IPS-15b (cell line): ENCODE measurements around the gene FAM53A.

Source experiments
- H3K27me3 ChIP-seq: one replicate; pipeline ENCODE4 v1.6.1; 2013; ENCODE audit warnings: low read length; ENCODE audit not compliant: control insufficient read depth, insufficient read depth
- H3K36me3 ChIP-seq: one replicate; pipeline ENCODE4 v1.6.1; 2013; ENCODE audit warnings: low read length; ENCODE audit not compliant: control insufficient read depth, insufficient read depth
- H3K4me1 ChIP-seq: one replicate; pipeline ENCODE4 v1.6.1; 2013; ENCODE audit warnings: mild to moderate bottlenecking, low read length; ENCODE audit not compliant: control insufficient read depth, insufficient read depth
- H3K4me3 ChIP-seq: one replicate; pipeline ENCODE4 v1.5.1; 2013; ENCODE audit warnings: low read depth, low read length
- H3K9ac ChIP-seq: one replicate; pipeline ENCODE4 v1.6.1; 2013; ENCODE audit warnings: low read depth, mild to moderate bottlenecking, low read length
- H3K9me3 ChIP-seq: one replicate; pipeline ENCODE4 v1.6.1; 2013; ENCODE audit warnings: mild to moderate bottlenecking, low read length; ENCODE audit not compliant: control insufficient read depth, insufficient read depth

The FAM53A gene, protein sequence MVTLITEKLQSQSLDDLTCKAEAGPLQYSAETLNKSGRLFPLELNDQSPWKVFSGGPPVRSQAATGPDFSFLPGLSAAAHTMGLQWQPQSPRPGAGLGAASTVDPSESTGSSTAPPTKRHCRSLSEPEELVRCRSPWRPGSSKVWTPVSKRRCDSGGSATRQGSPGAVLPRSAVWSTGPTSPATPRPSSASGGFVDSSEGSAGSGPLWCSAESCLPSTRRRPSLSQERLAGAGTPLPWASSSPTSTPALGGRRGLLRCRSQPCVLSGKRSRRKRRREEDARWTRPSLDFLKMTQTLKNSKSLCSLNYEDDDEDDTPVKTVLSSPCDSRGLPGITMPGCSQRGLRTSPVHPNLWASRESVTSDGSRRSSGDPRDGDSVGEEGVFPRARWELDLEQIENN

DNA sequence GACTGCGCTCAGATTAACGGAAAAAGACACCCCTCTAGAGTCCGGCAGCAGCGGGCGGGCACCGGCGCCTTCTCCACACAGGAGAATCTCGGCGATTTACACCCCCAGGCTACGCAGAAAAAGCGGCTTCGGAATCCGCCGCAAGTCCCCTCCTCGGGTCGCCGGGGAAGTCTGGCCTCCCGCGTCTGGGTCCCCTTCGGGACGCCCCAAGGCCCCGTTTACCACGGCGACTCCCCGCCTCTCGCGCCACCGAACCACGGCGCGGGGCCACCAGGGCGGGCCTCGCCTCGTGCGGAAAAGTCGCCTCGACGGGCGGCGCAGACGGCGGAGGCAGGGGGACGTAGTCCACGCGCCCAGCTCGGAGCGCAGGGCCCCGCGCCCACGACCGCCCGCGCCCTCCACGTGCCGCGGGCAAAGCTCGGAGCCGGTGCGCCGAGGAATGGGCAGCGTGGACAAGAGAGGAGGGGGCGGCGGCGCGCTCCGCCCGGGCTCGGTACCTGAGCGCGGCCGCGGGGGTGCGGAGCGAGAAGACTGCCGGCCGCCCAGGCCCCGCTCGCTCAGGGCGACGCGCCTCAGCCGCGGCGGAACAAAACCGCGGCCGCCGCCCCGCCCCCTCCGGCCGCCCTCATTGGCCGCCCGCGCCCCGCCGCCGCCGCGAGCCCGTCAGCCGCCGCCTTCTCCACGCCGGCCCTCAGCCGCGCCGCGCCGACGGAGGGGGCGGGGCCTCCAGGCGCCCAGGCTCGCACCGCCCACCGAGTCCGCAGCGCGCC is at the start of gene FAM53A:
TSS of gene FAM53A (minus strand) at position 578 of the 770 bp plus-strand sequence. CDS start 15,572 bp downstream, outside the sequence.
- H3K9me3 ChIP-seq = no peaks in the 10 kb centered on the region
- H3K9ac ChIP-seq = no peak within 1 kb of the TSS
- H3K27me3 ChIP-seq = peaks cover 14% of the 10 kb centered on the region

DNA sequence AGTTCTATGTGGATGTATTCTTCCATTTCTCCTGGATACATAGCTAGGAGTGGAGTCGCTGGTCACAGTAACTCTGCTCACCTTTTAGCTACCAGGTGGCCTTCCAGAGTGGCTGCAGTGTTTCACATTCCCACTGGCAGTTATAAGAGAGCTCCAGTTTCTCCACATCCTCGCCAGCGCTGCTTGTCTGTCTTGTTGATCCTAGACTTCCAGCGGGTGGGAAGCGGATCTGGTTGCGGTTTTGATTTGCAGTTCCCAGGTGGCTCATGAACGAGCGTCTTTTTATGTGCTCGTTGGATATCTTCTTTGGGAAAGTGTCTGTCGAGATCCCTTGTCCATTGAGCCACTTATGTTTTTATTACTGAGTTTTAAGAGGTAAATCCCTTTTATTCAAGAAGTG is 48.8 kb upstream of the FAM53A start:
- Histone ChIP-seq H3K4me1 (no peaks in the 10 kb centered on the region), H3K36me3 (peaks cover 69% of the 10 kb centered on the region), H3K9ac (no peak overlapping the region), H3K4me3 (no peak overlapping the region), H3K9me3 (peaks cover 2% of the 10 kb centered on the region), H3K27me3 (no peaks in the 10 kb centered on the region)

More for the DNA sequence above, at the start of gene FAM53A:
- H3K36me3 ChIP-seq = no peaks in the 10 kb centered on the region
- no peaks in the 10 kb centered on the region for H3K4me1 ChIP-seq
- peak within 1 kb of the TSS; percentile 53 for H3K4me3 ChIP-seq

DNA sequence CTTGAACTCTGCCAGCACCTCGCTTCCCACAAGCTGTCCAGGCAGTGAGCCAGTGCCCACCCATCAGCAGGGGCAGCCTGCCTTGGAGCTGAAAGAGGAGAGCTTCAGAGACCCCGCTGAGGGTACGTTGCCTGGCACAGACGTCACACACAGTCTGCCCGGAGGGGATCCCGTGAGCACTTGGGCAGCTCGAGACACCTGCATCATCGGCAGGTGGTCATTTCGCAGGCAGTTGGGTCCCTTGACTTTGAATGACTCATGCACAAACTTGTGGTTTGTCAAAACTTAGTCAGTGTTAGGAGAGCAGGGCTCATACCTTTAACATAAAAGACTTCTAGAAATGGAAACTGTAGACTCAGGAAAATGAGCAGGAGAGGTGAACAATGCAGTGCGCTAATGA is 47.1 kb upstream of the FAM53A start:
- H3K4me1 ChIP-seq = no peaks in the 10 kb centered on the region
- no peak overlapping the region for H3K9ac ChIP-seq
- no peak overlapping the region for H3K4me3 ChIP-seq
- H3K9me3 ChIP-seq = no peaks in the 10 kb centered on the region
- no peaks in the 10 kb centered on the region for H3K27me3 ChIP-seq
- peaks cover 68% of the 10 kb centered on the region for H3K36me3 ChIP-seq

DNA sequence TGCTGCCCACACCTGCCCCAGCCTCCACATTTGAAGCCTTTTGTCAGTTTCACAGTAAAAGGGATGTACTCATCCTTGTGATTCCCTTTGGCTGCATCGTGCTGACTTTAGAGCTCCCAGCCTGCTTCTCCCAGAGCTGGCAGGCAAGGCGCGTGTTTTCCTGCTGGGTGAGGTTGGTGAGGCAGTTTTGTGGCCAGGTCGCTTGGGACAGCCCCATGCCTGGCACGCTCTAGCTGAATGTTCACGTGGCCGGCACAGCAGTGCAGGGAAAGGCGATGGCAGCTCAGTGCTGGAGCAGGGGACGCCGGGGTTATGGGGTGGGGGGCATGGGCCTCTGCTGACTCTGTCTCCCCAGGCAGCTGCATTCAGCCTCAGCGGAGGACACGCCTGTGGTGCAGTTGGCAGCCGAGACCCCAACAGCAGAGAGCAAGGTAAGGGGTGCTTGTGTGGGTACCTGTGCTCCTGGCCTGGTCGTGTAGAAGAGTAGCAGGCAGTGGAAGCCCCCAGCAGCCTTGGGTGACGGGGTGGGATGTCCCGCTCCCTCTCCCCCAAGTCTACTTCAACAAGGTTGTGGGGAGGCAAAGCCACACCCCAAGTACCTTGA is 46.5 kb upstream of the FAM53A start:
- no peaks in the 10 kb centered on the region for H3K4me1 ChIP-seq
- peaks cover 69% of the 10 kb centered on the region for H3K36me3 ChIP-seq
- H3K4me3 ChIP-seq = no peak overlapping the region
- no peaks in the 10 kb centered on the region for H3K9me3 ChIP-seq
- H3K27me3 ChIP-seq = no peaks in the 10 kb centered on the region
- H3K9ac ChIP-seq = no peak overlapping the region

DNA sequence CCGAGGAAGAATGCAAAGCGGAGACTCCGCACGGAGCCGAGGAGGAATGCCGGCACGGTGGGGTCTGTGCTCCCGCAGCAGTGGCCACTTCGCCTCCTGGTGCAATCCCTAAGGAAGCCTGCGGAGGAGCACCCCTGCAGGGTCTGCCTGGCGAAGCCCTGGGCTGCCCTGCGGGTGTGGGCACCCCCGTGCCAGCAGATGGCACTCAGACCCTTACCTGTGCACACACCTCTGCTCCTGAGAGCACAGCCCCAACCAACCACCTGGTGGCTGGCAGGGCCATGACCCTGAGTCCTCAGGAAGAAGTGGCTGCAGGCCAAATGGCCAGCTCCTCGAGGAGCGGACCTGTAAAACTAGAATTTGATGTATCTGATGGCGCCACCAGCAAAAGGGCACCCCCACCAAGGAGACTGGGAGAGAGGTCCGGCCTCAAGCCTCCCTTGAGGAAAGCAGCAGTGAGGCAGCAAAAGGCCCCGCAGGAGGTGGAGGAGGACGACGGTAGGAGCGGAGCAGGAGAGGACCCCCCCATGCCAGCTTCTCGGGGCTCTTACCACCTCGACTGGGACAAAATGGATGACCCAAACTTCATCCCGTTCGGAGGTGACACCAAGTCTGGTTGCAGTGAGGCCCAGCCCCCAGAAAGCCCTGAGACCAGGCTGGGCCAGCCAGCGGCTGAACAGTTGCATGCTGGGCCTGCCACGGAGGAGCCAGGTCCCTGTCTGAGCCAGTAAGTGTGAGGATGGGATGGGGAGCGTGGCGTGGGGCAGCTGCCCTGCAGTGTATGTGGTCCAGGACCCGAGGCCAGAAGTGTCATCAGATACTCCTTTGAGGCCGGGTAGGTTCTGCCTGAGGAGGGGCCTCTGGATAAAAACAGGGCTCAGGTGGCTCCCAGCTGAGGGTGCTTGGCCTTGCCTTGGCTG is 44.2 kb upstream of the FAM53A start:
- Histone ChIP-seq H3K4me3 (no peak overlapping the region), H3K4me1 (no peaks in the 10 kb centered on the region), H3K9ac (no peak overlapping the region), H3K27me3 (no peaks in the 10 kb centered on the region), H3K9me3 (no peaks in the 10 kb centered on the region), H3K36me3 (peaks cover 71% of the 10 kb centered on the region)

DNA sequence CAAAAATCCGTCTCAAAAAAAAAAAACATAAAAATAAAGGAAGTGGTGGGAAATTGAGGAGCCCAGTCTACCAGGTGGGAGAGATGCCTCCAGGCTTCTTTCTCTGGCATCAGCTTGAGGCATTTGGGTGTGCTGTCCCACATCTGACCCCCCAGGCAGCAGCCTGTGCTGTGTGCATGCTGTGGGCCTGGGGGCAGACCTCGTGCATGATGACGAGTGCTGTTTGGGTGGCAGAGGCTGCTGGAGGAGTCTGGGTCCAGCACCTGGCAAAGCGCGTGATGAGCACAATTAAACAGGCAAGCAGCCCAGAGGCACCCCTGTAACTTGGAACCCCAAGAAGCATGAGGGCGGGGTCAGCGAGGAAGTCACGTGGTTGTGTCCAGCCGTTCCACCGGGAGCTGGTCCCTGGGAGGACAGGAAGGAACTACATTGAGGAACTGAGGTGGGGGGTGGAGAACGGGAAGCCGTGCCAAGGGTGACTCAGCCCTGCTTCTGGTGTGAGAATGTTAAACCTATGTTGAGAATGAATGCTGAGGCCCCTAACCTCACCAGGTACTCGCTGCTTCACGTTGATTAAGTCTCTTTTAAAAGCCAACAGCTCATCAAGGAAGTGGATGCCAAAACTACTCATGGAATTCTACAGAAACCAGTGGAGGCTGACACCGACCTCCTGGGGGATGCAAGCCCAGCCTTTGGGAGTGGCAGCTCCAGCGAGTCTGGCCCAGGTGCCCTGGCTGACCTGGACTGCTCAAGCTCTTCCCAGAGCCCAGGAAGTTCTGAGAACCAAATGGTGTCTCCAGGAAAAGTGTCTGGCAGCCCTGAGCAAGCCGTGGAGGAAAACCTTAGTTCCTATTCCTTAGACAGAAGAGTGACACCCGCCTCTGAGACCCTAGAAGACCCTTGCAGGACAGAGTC is 43.3 kb upstream of the FAM53A start:
- Histone ChIP-seq H3K27me3 (no peaks in the 10 kb centered on the region), H3K4me1 (no peaks in the 10 kb centered on the region), H3K9ac (no peak overlapping the region), H3K9me3 (no peaks in the 10 kb centered on the region), H3K36me3 (peaks cover 74% of the 10 kb centered on the region), H3K4me3 (no peak overlapping the region)

DNA sequence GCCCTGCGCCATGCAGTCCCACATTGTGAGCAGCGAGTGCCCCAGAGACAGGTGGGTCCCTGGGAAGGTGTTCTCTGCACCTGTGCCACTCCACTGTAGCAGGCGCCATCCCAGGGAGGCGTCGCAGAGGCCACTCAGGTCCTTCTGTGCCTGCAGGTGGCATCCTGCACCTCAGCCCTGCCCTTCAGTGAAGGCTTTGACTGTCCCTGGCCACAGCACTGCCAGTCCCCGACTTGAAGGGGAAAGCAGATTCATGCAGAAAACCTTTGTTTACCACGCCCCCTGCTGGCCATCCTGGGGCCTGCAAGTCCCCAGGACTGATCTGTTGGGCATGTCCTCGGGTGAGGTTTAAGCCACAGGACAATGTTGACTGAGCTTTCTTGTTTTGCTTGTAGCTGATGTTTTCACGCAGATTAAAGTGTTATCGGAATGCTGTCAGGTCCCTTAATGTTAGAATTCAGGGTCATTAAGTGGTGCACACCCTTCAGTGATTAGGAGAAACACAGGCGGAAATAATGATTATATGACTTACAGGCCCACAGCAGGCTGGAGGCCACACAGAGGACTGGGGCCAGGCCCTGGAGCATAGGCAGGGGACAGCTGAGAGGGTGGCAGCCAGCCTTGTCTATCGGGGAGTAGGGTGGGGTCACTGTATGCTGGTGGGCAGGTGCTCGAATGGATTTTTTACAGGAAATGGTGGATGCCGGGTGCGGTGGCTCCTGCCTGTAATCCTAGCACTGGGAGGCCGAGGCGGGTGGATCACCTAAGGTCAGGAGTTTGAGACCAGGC is 42.2 kb upstream of the FAM53A start:
- no peak overlapping the region for H3K4me3 ChIP-seq
- no peaks in the 10 kb centered on the region for H3K4me1 ChIP-seq
- no peaks in the 10 kb centered on the region for H3K9me3 ChIP-seq
- peaks cover 72% of the 10 kb centered on the region for H3K36me3 ChIP-seq
- H3K9ac ChIP-seq = no peak overlapping the region
- no peaks in the 10 kb centered on the region for H3K27me3 ChIP-seq

DNA sequence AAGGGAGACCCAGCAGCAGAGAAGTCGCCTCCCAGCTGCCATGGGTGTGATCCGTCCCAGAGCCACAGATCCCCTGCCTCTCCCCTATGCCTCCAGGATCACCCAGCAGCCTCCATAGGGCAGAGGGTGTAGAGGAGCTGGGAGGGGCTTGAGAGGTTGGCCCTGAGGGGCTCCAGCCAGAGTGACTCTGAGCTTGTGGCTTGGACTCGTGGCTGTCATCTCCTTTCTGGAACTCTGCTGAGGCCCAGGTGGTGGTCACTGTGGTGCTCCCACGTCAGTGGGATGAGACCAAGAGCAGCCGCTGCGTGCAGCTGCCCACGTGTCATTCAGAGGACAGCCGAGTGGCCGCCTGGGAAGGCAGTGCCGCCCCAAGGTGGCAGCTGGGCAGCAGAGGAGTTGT is 41.4 kb upstream of the FAM53A start:
- no peak overlapping the region for H3K9ac ChIP-seq
- no peaks in the 10 kb centered on the region for H3K27me3 ChIP-seq
- H3K9me3 ChIP-seq = no peaks in the 10 kb centered on the region
- no peak overlapping the region for H3K4me3 ChIP-seq
- no peaks in the 10 kb centered on the region for H3K4me1 ChIP-seq
- H3K36me3 ChIP-seq = peaks cover 66% of the 10 kb centered on the region

DNA sequence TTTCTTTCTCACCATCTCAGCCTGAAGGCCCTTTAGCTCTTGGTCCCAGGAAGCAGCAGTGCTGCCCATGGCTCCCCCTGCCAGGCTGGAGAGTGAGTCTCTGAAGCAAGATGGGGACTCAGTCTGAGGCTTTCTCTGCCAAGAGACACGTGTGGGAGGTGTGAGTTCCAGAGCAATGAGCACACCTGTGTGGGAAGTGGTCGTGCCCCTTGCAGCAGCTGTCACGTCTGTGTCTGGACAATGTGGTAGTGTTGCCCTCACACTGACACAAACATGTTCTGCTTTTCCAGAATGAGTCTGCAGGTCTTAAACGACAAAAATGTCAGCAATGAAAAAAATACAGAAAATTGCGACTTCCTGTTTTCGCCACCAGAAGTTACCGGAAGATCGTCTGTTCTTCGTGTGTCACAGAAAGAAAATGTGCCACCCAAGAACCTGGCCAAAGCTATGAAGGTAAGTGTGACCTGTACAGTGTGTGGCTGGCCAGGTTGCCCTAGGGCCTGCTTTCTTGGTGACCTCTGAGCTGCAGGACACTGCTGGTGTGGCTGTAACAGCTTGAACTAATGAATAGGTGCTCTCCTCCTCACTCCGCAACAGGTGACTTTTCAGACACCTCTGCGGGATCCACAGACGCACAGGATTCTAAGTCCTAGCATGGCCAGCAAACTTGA is 39.2 kb upstream of the FAM53A start:
- Histone ChIP-seq H3K4me1 (no peaks in the 10 kb centered on the region), H3K36me3 (peaks cover 58% of the 10 kb centered on the region), H3K9me3 (no peaks in the 10 kb centered on the region), H3K4me3 (peak overlapping the region; percentile 84), H3K9ac (no peak overlapping the region), H3K27me3 (no peaks in the 10 kb centered on the region)
